GM12892 (cell line): Measurements from ENCODE around the gene TULP4.

ENCODE experiments used
- POLR2A ChIP-seq: IDR thresholded peaks from 2 replicates; pipeline ENCODE4 v1.6.1; 2011; ENCODE audit warnings: low read depth, low read length, control low read depth
- POLR2AphosphoS5 ChIP-seq: IDR thresholded peaks from 2 replicates; pipeline ENCODE4 v1.6.1; 2011; ENCODE audit warnings: low read depth, low read length, control low read depth

GRCh38 chr6:158284007-158284875, 28.0 kb upstream of the TULP4 start:
- TF ChIP-seq POLR2AphosphoS5 (no peak), POLR2A (no peak)
